ENCODE results near the gene INSM2.

Gene INSM2

GRCh38 chr14:35534208-35534872 lies 376 bp downstream of the INSM2 start:
- no peak for TF ChIP-seq CTCF (IDR thresholded peaks at IDR 0.05; ENCODE audit: unreplicated experiment in 3 of 3)
- Mint-ChIP-seq H3K9me3 (no peaks in the 10 kb centered on the region), H3K4me3 (peak overlapping the region; percentile 77 to 79 (median 77)), H3K27me3 (ENCODE audit: low read depth) (peaks cover 82% of the 10 kb centered on the region), H3K4me1 (peaks cover 9% of the 10 kb centered on the region), H3K27ac (no peak overlapping the region), H3K36me3 (ENCODE audit: low read depth) (peaks cover 10% of the 10 kb centered on the region)

GRCh38 chr14:35534873-35535482 lies 1.0 kb downstream of the INSM2 start:
- Mint-ChIP-seq H3K27ac (no peak overlapping the region), H3K4me1 (peaks cover 9% of the 10 kb centered on the region), H3K27me3 (ENCODE audit: low read depth) (peaks cover 76% of the 10 kb centered on the region), H3K36me3 (ENCODE audit: low read depth) (peaks cover 13% of the 10 kb centered on the region), H3K9me3 (no peaks in the 10 kb centered on the region), H3K4me3 (peak overlapping the region; percentile 78 to 86 (median 85))
- TF ChIP-seq CTCF (IDR thresholded peaks at IDR 0.05; ENCODE audit: unreplicated experiment in 3 of 3): no peak

GRCh38 chr14:35535483-35536112 lies 1.6 kb downstream of the INSM2 start:
- TF ChIP-seq CTCF (IDR thresholded peaks at IDR 0.05; ENCODE audit: unreplicated experiment in 3 of 3): no peak
- H3K27ac Mint-ChIP-seq: no peak overlapping the region
- peaks cover 9% of the 10 kb centered on the region for H3K4me1 Mint-ChIP-seq
- peaks cover 70% of the 10 kb centered on the region for H3K27me3 Mint-ChIP-seq (ENCODE audit: low read depth)
- no peaks in the 10 kb centered on the region for H3K9me3 Mint-ChIP-seq
- H3K36me3 Mint-ChIP-seq (ENCODE audit: low read depth): peaks cover 13% of the 10 kb centered on the region
- H3K4me3 Mint-ChIP-seq: peak overlapping the region; percentile 41 to 86 (median 78)

- Mint-ChIP-seq H3K9me3 (no peaks in the 10 kb centered on the region), H3K27ac (no peak overlapping the region), H3K4me3 (no peak overlapping the region), H3K4me1 (peaks cover 4% of the 10 kb centered on the region), H3K36me3 (ENCODE audit: low read depth) (peaks cover 18% of the 10 kb centered on the region), H3K27me3 (ENCODE audit: low read depth) (peaks cover 31% of the 10 kb centered on the region)
- no peak for TF ChIP-seq CTCF (IDR thresholded peaks at IDR 0.05; ENCODE audit: unreplicated experiment in 3 of 3)
These were observed 6.0 kb downstream of the INSM2 start for GRCh38 chr14:35539969-35540368.

GRCh38 chr14:35543006-35543405 lies 9.0 kb downstream of the INSM2 start:
- Mint-ChIP-seq H3K4me3 (no peak overlapping the region), H3K4me1 (no peaks in the 10 kb centered on the region), H3K36me3 (ENCODE audit: low read depth) (peaks cover 11% of the 10 kb centered on the region), H3K27ac (no peak overlapping the region), H3K9me3 (no peaks in the 10 kb centered on the region), H3K27me3 (ENCODE audit: low read depth) (peaks cover 3% of the 10 kb centered on the region)
- no peak for TF ChIP-seq CTCF (IDR thresholded peaks at IDR 0.05; ENCODE audit: unreplicated experiment in 3 of 3)

All from nephron (organoid).